SU-DHL-6 (cell line): ENCODE data around the gene MDFIC.

Experiments
- H2AFZ ChIP-seq: fragments of 200-600 bp; sonication (generic); 2 replicates; pipeline ENCODE4 v1.6.1; 2014; ENCODE audit warnings: low read depth, mild to moderate bottlenecking, moderate library complexity, mixed read lengths, antibody characterized with exemption, low read length; ENCODE audit not compliant: severe bottlenecking
- H3F3A ChIP-seq: fragments of 200-600 bp; shearing (Covaris generic); 2 replicates; pipeline ENCODE4 v1.6.0; 2016; ENCODE audit warnings: antibody characterized with exemption, mild to moderate bottlenecking; ENCODE audit not compliant: insufficient read depth
- H3K27ac ChIP-seq: fragments of 200-600 bp; sonication (generic); 2 replicates; pipeline ENCODE4 v1.5.1; 2016; ENCODE audit warnings: low read depth, mild to moderate bottlenecking, low read length, moderate library complexity, mixed read lengths
- H3K27me3 ChIP-seq: fragments of 200-600 bp; sonication (generic), shearing (Covaris generic); 2 replicates; pipeline ENCODE4 v1.6.0; 2014; ENCODE audit warnings: mild to moderate bottlenecking, low read length
- H3K36me3 ChIP-seq: fragments of 200-600 bp; sonication (generic); 2 replicates; pipeline ENCODE4 v1.6.1; 2014; ENCODE audit warnings: mild to moderate bottlenecking, low read length, mixed read lengths
- H3K4me2 ChIP-seq: fragments of 300-600, 200-600 bp; shearing (Covaris generic), sonication (generic); 2 replicates; pipeline ENCODE4 v1.6.0; 2014; ENCODE audit warnings: low read length, low read depth, mild to moderate bottlenecking; ENCODE audit not compliant: poor library complexity, severe bottlenecking
- H3K4me3 ChIP-seq: fragments of 200-600 bp; sonication (generic); 2 replicates; pipeline ENCODE4 v1.5.1; 2014; ENCODE audit warnings: antibody characterized with exemption, low read length, mild to moderate bottlenecking, mixed read lengths; ENCODE audit not compliant: insufficient read depth, poor library complexity, severe bottlenecking
- H3K79me2 ChIP-seq: fragments of 200-600 bp; sonication (generic); 2 replicates; pipeline ENCODE4 v1.6.1; 2014; ENCODE audit warnings: mild to moderate bottlenecking, low read length, moderate library complexity; ENCODE audit not compliant: insufficient read depth
- H3K9ac ChIP-seq: fragments of 200-600 bp; sonication (generic); 2 replicates; pipeline ENCODE4 v1.7.0; 2014; ENCODE audit warnings: mild to moderate bottlenecking, low read length
- H3K9me2 ChIP-seq: fragments of 200-600 bp; sonication (generic); replicated peaks from 2 replicates; pipeline ENCODE4 v1.6.1; 2014; ENCODE audit warnings: low read length; ENCODE audit not compliant: insufficient read depth
- H3K9me3 ChIP-seq: fragments of 200-600 bp; sonication (generic); 2 replicates; pipeline ENCODE4 v1.6.1; 2014; ENCODE audit warnings: low read length, mixed read lengths; ENCODE audit not compliant: insufficient read depth
- H4K20me1 ChIP-seq: fragments of 200-600 bp; sonication (generic); 2 replicates; pipeline ENCODE4 v1.6.1; 2014; ENCODE audit warnings: low read depth, mild to moderate bottlenecking, antibody characterized with exemption, low read length, moderate library complexity, mixed read lengths
- CTCF ChIP-seq: fragments of 200-600 bp; sonication (generic); IDR thresholded peaks from one replicate; pipeline ENCODE4 v1.5.1; 2017; ENCODE audit warnings: antibody characterized with exemption, mild to moderate bottlenecking, low read length, moderate library complexity; ENCODE audit not compliant: insufficient read depth, poor library complexity, severe bottlenecking
- EZH2phosphoT487 ChIP-seq: fragments of 200-600 bp; sonication (generic), shearing (Covaris generic); conservative IDR thresholded peaks from 2 replicates; pipeline ENCODE4 v1.6.1; 2018; ENCODE audit warnings: mild to moderate bottlenecking, antibody characterized with exemption, low read length, moderate library complexity, mixed read lengths

The MDFIC gene

GRCh38 chr7:114970732-114971131 is 48.8 kb downstream of the MDFIC start:
- H3K27ac ChIP-seq: no peak overlapping the region
- no peak overlapping the region for H3K9ac ChIP-seq
- TF ChIP-seq CTCF: no peak
- no peak for TF ChIP-seq EZH2phosphoT487
- H3K4me2 ChIP-seq: no peak overlapping the region
- no peaks in the 10 kb centered on the region for H3K9me2 ChIP-seq
- H4K20me1 ChIP-seq: no peaks in the 10 kb centered on the region
- no peaks in the 10 kb centered on the region for H3K79me2 ChIP-seq
- no peak overlapping the region for H3K4me3 ChIP-seq
- no peaks in the 10 kb centered on the region for H3K36me3 ChIP-seq
- H2AFZ ChIP-seq: no peak overlapping the region
- H3K9me3 ChIP-seq: no peaks in the 10 kb centered on the region
- no peaks in the 10 kb centered on the region for H3F3A ChIP-seq
- no peaks in the 10 kb centered on the region for H3K27me3 ChIP-seq

- no peaks in the 10 kb centered on the region for H3K9me2 ChIP-seq
- no peak overlapping the region for H3K4me2 ChIP-seq
- no peaks in the 10 kb centered on the region for H3K36me3 ChIP-seq
- no peak overlapping the region for H2AFZ ChIP-seq
- no peak overlapping the region for H3K9ac ChIP-seq
- H4K20me1 ChIP-seq: no peaks in the 10 kb centered on the region
- H3F3A ChIP-seq: no peaks in the 10 kb centered on the region
- TF ChIP-seq CTCF: no peak
- TF ChIP-seq EZH2phosphoT487: no peak
- no peaks in the 10 kb centered on the region for H3K27me3 ChIP-seq
- H3K79me2 ChIP-seq: no peaks in the 10 kb centered on the region
- no peak overlapping the region for H3K27ac ChIP-seq
- H3K9me3 ChIP-seq: no peaks in the 10 kb centered on the region
- H3K4me3 ChIP-seq: no peak overlapping the region
These were observed 50.7 kb downstream of the MDFIC start for GRCh38 chr7:114972567-114972966.

GRCh38 chr7:114973147-114973546 is 51.3 kb downstream of the MDFIC start:
- TF ChIP-seq CTCF: no peak
- no peak for TF ChIP-seq EZH2phosphoT487
- H4K20me1 ChIP-seq: no peaks in the 10 kb centered on the region
- H3K27me3 ChIP-seq: no peaks in the 10 kb centered on the region
- H3K4me2 ChIP-seq: no peak overlapping the region
- no peak overlapping the region for H2AFZ ChIP-seq
- no peaks in the 10 kb centered on the region for H3K79me2 ChIP-seq
- no peaks in the 10 kb centered on the region for H3K9me3 ChIP-seq
- no peak overlapping the region for H3K27ac ChIP-seq
- H3K36me3 ChIP-seq: no peaks in the 10 kb centered on the region
- no peak overlapping the region for H3K9ac ChIP-seq
- H3F3A ChIP-seq: no peaks in the 10 kb centered on the region
- no peak overlapping the region for H3K4me3 ChIP-seq
- H3K9me2 ChIP-seq: no peaks in the 10 kb centered on the region

GRCh38 chr7:114975401-114975800 is 53.5 kb downstream of the MDFIC start:
- H3K4me2 ChIP-seq: no peak overlapping the region
- no peak overlapping the region for H3K4me3 ChIP-seq
- no peaks in the 10 kb centered on the region for H3F3A ChIP-seq
- no peaks in the 10 kb centered on the region for H3K27me3 ChIP-seq
- H3K27ac ChIP-seq: no peak overlapping the region
- H4K20me1 ChIP-seq: no peaks in the 10 kb centered on the region
- no peaks in the 10 kb centered on the region for H3K9me3 ChIP-seq
- no peaks in the 10 kb centered on the region for H3K79me2 ChIP-seq
- H3K36me3 ChIP-seq: no peaks in the 10 kb centered on the region
- no peak overlapping the region for H2AFZ ChIP-seq
- H3K9me2 ChIP-seq: no peaks in the 10 kb centered on the region
- no peak overlapping the region for H3K9ac ChIP-seq
- TF ChIP-seq CTCF: no peak
- TF ChIP-seq EZH2phosphoT487: no peak
